Nephron (organoid): ENCODE results near the gene BRINP2.
A peak's percentile ranks its signal among the peaks of the same experiment; 100 is the strongest.

Experiments
- H3K27ac Mint-ChIP-seq, 3 experiments: 2 replicates each; pipeline ENCODE4 v1.8.0; 2020; ENCODE audit warnings: mixed read lengths in 3 of 3, mild to moderate bottlenecking in 2 of 3, moderate library complexity in 1 of 3
- H3K27me3 Mint-ChIP-seq: 2 replicates; pipeline ENCODE4 v1.8.0; 2021; ENCODE audit warnings: low read depth, mild to moderate bottlenecking, moderate library complexity, mixed read lengths
- H3K36me3 Mint-ChIP-seq: 2 replicates; pipeline ENCODE4 v1.8.0; 2020; ENCODE audit warnings: low read depth, mixed read lengths
- H3K4me1 Mint-ChIP-seq: 2 replicates; pipeline ENCODE4 v1.8.0; 2020; ENCODE audit warnings: mixed read lengths
- H3K4me3 Mint-ChIP-seq, 3 experiments: 2 replicates each; pipeline ENCODE4 v1.8.0; 2020; ENCODE audit warnings: mild to moderate bottlenecking in 3 of 3, mixed read lengths in 3 of 3, moderate library complexity in 2 of 3
- H3K9me3 Mint-ChIP-seq: 2 replicates; pipeline ENCODE4 v1.8.0; 2020; ENCODE audit warnings: mixed read lengths
- CTCF ChIP-seq, 3 experiments: fragments of 200-600 bp; sonication (generic); IDR thresholded peaks; one replicate each; pipeline ENCODE4 v1.5.0; 2021; ENCODE audit warnings: antibody characterized with exemption in 3 of 3; ENCODE audit not compliant: unreplicated experiment in 3 of 3

Gene BRINP2

GRCh38 chr1:177270863-177271262 lies 100.1 kb downstream of the BRINP2 start:
- Mint-ChIP-seq H3K27ac (no peak overlapping the region), H3K9me3 (peaks cover 2% of the 10 kb centered on the region), H3K4me1 (peaks cover 34% of the 10 kb centered on the region), H3K27me3 (peaks cover 17% of the 10 kb centered on the region), H3K4me3 (no peak overlapping the region), H3K36me3 (no peaks in the 10 kb centered on the region)
- TF ChIP-seq CTCF (IDR thresholded peaks at IDR 0.05; ENCODE audit: unreplicated experiment in 3 of 3): no peak

GRCh38 chr1:177273141-177273540 lies 102.4 kb downstream of the BRINP2 start:
- H3K27ac Mint-ChIP-seq: peak overlapping the region in 1 of 3 experiments; percentile 69
- no peak for TF ChIP-seq CTCF (IDR thresholded peaks at IDR 0.05; ENCODE audit: unreplicated experiment in 3 of 3)
- peaks cover 13% of the 10 kb centered on the region for H3K27me3 Mint-ChIP-seq
- peaks cover 39% of the 10 kb centered on the region for H3K4me1 Mint-ChIP-seq
- no peaks in the 10 kb centered on the region for H3K36me3 Mint-ChIP-seq
- H3K4me3 Mint-ChIP-seq: no peak overlapping the region
- no peaks in the 10 kb centered on the region for H3K9me3 Mint-ChIP-seq

GRCh38 chr1:177274687-177275211 lies 104.0 kb downstream of the BRINP2 start:
- H3K36me3 Mint-ChIP-seq: no peaks in the 10 kb centered on the region
- H3K4me1 Mint-ChIP-seq: peaks cover 39% of the 10 kb centered on the region
- H3K9me3 Mint-ChIP-seq: no peaks in the 10 kb centered on the region
- peak overlapping the region in 2 of 3 experiments; percentile 16 to 29 for H3K4me3 Mint-ChIP-seq
- peaks cover 24% of the 10 kb centered on the region for H3K27me3 Mint-ChIP-seq
- TF ChIP-seq CTCF (IDR thresholded peaks at IDR 0.05; ENCODE audit: unreplicated experiment in 3 of 3): no peak
- peak overlapping the region; percentile 48 to 81 (median 71) for H3K27ac Mint-ChIP-seq

GRCh38 chr1:177275736-177276135 lies 105.0 kb downstream of the BRINP2 start:
- Mint-ChIP-seq H3K4me3 (no peak overlapping the region), H3K4me1 (peaks cover 39% of the 10 kb centered on the region), H3K36me3 (no peaks in the 10 kb centered on the region), H3K9me3 (no peaks in the 10 kb centered on the region), H3K27me3 (peaks cover 23% of the 10 kb centered on the region), H3K27ac (no peak overlapping the region)
- no peak for TF ChIP-seq CTCF (IDR thresholded peaks at IDR 0.05; ENCODE audit: unreplicated experiment in 3 of 3)

GRCh38 chr1:177278626-177279390 lies 108.0 kb downstream of the BRINP2 start:
- Mint-ChIP-seq H3K4me1 (peaks cover 21% of the 10 kb centered on the region), H3K9me3 (no peaks in the 10 kb centered on the region), H3K27ac (no peak overlapping the region), H3K4me3 (no peak overlapping the region), H3K36me3 (no peaks in the 10 kb centered on the region), H3K27me3 (peaks cover 20% of the 10 kb centered on the region)
- no peak for TF ChIP-seq CTCF (IDR thresholded peaks at IDR 0.05; ENCODE audit: unreplicated experiment in 3 of 3)

GRCh38 chr1:177281901-177282300 lies 111.1 kb downstream of the BRINP2 start:
- peaks cover 20% of the 10 kb centered on the region for H3K27me3 Mint-ChIP-seq
- no peak overlapping the region for H3K27ac Mint-ChIP-seq
- TF ChIP-seq CTCF (IDR thresholded peaks at IDR 0.05; ENCODE audit: unreplicated experiment in 3 of 3): no peak
- H3K4me1 Mint-ChIP-seq: peaks cover under 1% of the 10 kb centered on the region
- H3K9me3 Mint-ChIP-seq: no peaks in the 10 kb centered on the region
- no peak overlapping the region for H3K4me3 Mint-ChIP-seq
- no peaks in the 10 kb centered on the region for H3K36me3 Mint-ChIP-seq
